K562 (cell line): ENCODE measurements around the gene SLC66A2. TPM values are rescaled to one million over a fixed set of nuclear protein-coding genes. Genes with fewer than 3 reads are reported as not detected.

Source experiments
- ATAC-seq: fragments of 200-7000 bp; cut with Tn5 transposase; 3 replicates; pipeline ENCODE4 v1.9.1; 2020; ENCODE audit warnings: moderate library complexity
- BruUV-seq: library from RNA; stranded (reverse); fragments of 400-500 nt; replicated peaks from 2 replicates; lab custom pipeline; 2021; lab: Mats Ljungman, UMichigan
- CTCF ChIA-PET: fragments of 300-600 bp; formaldehyde crosslinking; extraction: SDS; loops from one replicate; lab custom pipeline; 2021; ENCODE audit warnings: low intra/inter-chr PET ratio; lab: Yijun Ruan, JAX
- POLR2A ChIA-PET: fragments of 300-600, 350-650 bp; sonication (Branson Sonifier 250); formaldehyde crosslinking; extraction: SDS; loops from one replicate; lab custom pipeline; 2021; ENCODE audit warnings: antibody characterized with exemption, inconsistent platforms; lab: Yijun Ruan, JAX
- DNase-seq, 4 experiments: peaks; one replicate each; pipeline versions ENCODE4 v3.0.0 to v3.0.0-alpha.2; 2011 to 2018; ENCODE audit warnings: low spot score in 3 of 4, mixed read lengths in 3 of 4; ENCODE audit errors: extremely low read depth in 1 of 4
- FAIRE-seq: peaks from 2 replicates; lab custom pipeline; 2011; peaks lifted over from hg19 to GRCh38; lab: Jason Lieb, UNC
- H2AFZ ChIP-seq: 2 replicates; pipeline ENCODE4 v1.6.0; 2011; ENCODE audit warnings: low read depth, low read length, control low read depth, inconsistent platforms
- H3K27ac ChIP-seq: fragments of 200-600 bp; 3 replicates; pipeline ENCODE4 v1.8.0; 2011; ENCODE audit warnings: low read depth, mild to moderate bottlenecking, control low read depth, inconsistent platforms, low read length, moderate library complexity, mixed read lengths; ENCODE audit errors: extremely low read depth
- H3K27me3 ChIP-seq, 2 experiments: fragments of 300-600 bp in 1 of 2; 2 replicates in 1 of 2; 3 replicates in 1 of 2; pipeline versions ENCODE4 v1.6.0 to v1.8.0; 2011; ENCODE audit warnings: inconsistent platforms in 2 of 2, low read length in 2 of 2, mild to moderate bottlenecking in 1 of 2, mixed read lengths in 1 of 2, moderate library complexity in 1 of 2; ENCODE audit not compliant: control insufficient read depth in 2 of 2, insufficient read depth in 2 of 2
- H3K36me3 ChIP-seq: fragments of 300-600 bp; 3 replicates; pipeline ENCODE4 v1.8.0; 2011; ENCODE audit warnings: mild to moderate bottlenecking, low read length, inconsistent platforms; ENCODE audit not compliant: control insufficient read depth, insufficient read depth
- H3K4me1 ChIP-seq, 2 experiments: fragments of 200-600 bp in 1 of 2; replicated peaks in 1 of 2; 2 replicates in 1 of 2; 3 replicates in 1 of 2; pipeline versions ENCODE4 v1.5.1 to v1.8.0; 2011; ENCODE audit warnings: inconsistent platforms in 2 of 2, low read length in 2 of 2, mild to moderate bottlenecking in 1 of 2, mixed read lengths in 1 of 2, moderate library complexity in 1 of 2; ENCODE audit not compliant: control insufficient read depth in 2 of 2, insufficient read depth in 2 of 2
- H3K4me2 ChIP-seq: 2 replicates; pipeline ENCODE4 v1.6.1; 2011; ENCODE audit warnings: low read length, control low read depth, inconsistent platforms, mixed read lengths; ENCODE audit not compliant: insufficient read depth
- H3K4me3 ChIP-seq: fragments of 200-600 bp; sonication (generic), shearing (Covaris generic); 2 replicates; pipeline ENCODE4 v1.5.1; 2016; ENCODE audit warnings: control low read depth, inconsistent platforms
- H3K79me2 ChIP-seq: fragments of 200-600 bp; 3 replicates; pipeline ENCODE4 v1.8.0; 2011; ENCODE audit warnings: low read length, inconsistent platforms; ENCODE audit not compliant: control insufficient read depth, insufficient read depth
- H3K9ac ChIP-seq, 2 experiments: 2 replicates each; pipeline versions ENCODE4 v1.6.0 to v1.6.1; 2011; ENCODE audit warnings: low read depth in 2 of 2, low read length in 2 of 2, control low read depth in 1 of 2, inconsistent platforms in 1 of 2, mild to moderate bottlenecking in 1 of 2, mixed read lengths in 1 of 2; ENCODE audit not compliant: insufficient read depth in 1 of 2
- H3K9me1 ChIP-seq: one replicate; pipeline ENCODE4 v1.6.0; 2011; ENCODE audit warnings: inconsistent platforms, mild to moderate bottlenecking, low read length, moderate library complexity; ENCODE audit not compliant: control insufficient read depth, insufficient read depth
- H3K9me3 ChIP-seq: replicated peaks from 2 replicates; pipeline ENCODE4 v1.5.1; 2011; ENCODE audit warnings: low read depth, low read length, inconsistent platforms; ENCODE audit not compliant: control insufficient read depth, insufficient read depth
- H4K20me1 ChIP-seq: replicated peaks from 2 replicates; pipeline ENCODE4 v1.6.1; 2011; ENCODE audit warnings: low read length, inconsistent platforms, mixed read lengths; ENCODE audit not compliant: control insufficient read depth, insufficient read depth
- HOXB6 ChIP-seq: fragments of 250-450 bp; sonication (Bioruptor Pico); IDR thresholded peaks from 2 replicates; pipeline ENCODE4 v1.5.1; 2022; ENCODE audit warnings: mild to moderate bottlenecking, borderline replicate concordance
- LCOR ChIP-seq: sonication (generic); formaldehyde crosslinking; IDR thresholded peaks from 2 replicates; pipeline ENCODE4 v1.8.0; 2022; ENCODE audit warnings: mild to moderate bottlenecking, missing genetic modification reagents
- THAP7 ChIP-seq: fragments of 250-450 bp; sonication (Bioruptor Pico); IDR thresholded peaks from 2 replicates; pipeline ENCODE4 v1.5.0; 2021
- WGBS: fragments of 100-300 bp; shearing (Covaris generic); methylation state at CpG from one replicate; pipeline ENCODE4 v1.1.6; 2016; ENCODE audit warnings: low coverage, mixed read lengths; ENCODE audit not compliant: insufficient coverage; ENCODE audit errors: missing lambda C conversion rate; 5-methylcytosine and 5-hydroxymethylcytosine counted together
- in situ Hi-C: fragments of 300-500 bp; cut with MboI; formaldehyde crosslinking; loops from 4 replicates; pipeline ENCODE4 v1.15.0; 2018; ENCODE audit warnings: inconsistent platforms, mixed read lengths
- intact Hi-C: fragments of 100-400 bp; cut with micrococcal nuclease; formaldehyde crosslinking; loops from 2 replicates; pipeline ENCODE4 v1.14.2; 2022
- polyA plus RNA-seq, 8 experiments: library from polyadenylated mRNA; depleted of rRNA in 4 of 8; stranded (reverse) in 5 of 8; unstranded in 3 of 8; fragments of >200 nt; fragmentation: Nextera tagmentation in 2 of 8; fragmentation: Illumina TruSeq in 1 of 8; extraction: Ambion mirVana in 2 of 8; extraction: Trizol in 1 of 8; gene quantifications; 2 replicates each; pipeline versions ENCODE4 v1.2.1 to v1.2.3, GENCODE V29; 2011 to 2014; ENCODE audit warnings: inconsistent platforms in 1 of 8, missing spikeins in 1 of 8
- total RNA-seq, 7 experiments: library from RNA; depleted of rRNA in 6 of 7; stranded (reverse); fragments of >200 nt in 6 of 7; fragmentation: Illumina TruSeq in 2 of 7; extraction: Trizol in 2 of 7; gene quantifications; 2 replicates each; pipeline versions ENCODE4 v1.2.1 to v1.2.3, GENCODE V29; 2011 to 2021; ENCODE audit warnings: low replicate concordance in 1 of 7

Gene SLC66A2
- total and polyA plus RNA-seq, 9 of the 15 experiments (the other 6 are each of a cell fraction or from before 2014, with no cell fraction given): 0.25 to 17.5 (median 5.6) TPM

- no peak for TF ChIP-seq THAP7
These were observed 67.8 kb downstream of the SLC66A2 start (continued) for GRCh38 chr18:79883461-79884293.

- Histone ChIP-seq H3K27ac (no peak overlapping the region), H3K9me3 (no peaks in the 10 kb centered on the region), H3K9me1 (no peaks in the 10 kb centered on the region), H3K79me2 (no peaks in the 10 kb centered on the region), H3K4me3 (no peak overlapping the region), H3K4me1 (peaks cover 0 to 2% of the 10 kb centered on the region in 2 experiments; a peak in 1 of 5 replicates), H3K36me3 (no peaks in the 10 kb centered on the region), H3K27me3 (peaks cover 0 to 14% of the 10 kb centered on the region in 2 experiments; a peak in 3 of 5 replicates), H2AFZ (no peak overlapping the region), H3K4me2 (no peak overlapping the region), H3K9ac (no peak overlapping the region)
- intact Hi-C loops: no loop called here
- CTCF ChIA-PET: no interaction called here
- BruUV-seq: no TSS peak
- DNase-seq: no peak
- no peak for FAIRE-seq
- ATAC-seq: no peak
- in situ Hi-C loops: no loop called here
- TF ChIP-seq HOXB6 (no peak), LCOR (no peak)
- TF ChIP-seq, all 486 proteins: peak for 0
- POLR2A ChIA-PET: no interaction called here
- H4K20me1 ChIP-seq: no peaks in the 10 kb centered on the region
- WGBS: 46% methylated on average over 20 of the region's 68 CpGs
These were observed 68.8 kb downstream of the SLC66A2 start for GRCh38 chr18:79882522-79883241.
